NCI-H345 (cell line): ENCODE data around the gene DNAH1.

Source experiments
- DNase-seq: peaks from one replicate; lab custom pipeline; 2025; lab: John Stamatoyannopoulos, UW

The DNAH1 gene

DNA sequence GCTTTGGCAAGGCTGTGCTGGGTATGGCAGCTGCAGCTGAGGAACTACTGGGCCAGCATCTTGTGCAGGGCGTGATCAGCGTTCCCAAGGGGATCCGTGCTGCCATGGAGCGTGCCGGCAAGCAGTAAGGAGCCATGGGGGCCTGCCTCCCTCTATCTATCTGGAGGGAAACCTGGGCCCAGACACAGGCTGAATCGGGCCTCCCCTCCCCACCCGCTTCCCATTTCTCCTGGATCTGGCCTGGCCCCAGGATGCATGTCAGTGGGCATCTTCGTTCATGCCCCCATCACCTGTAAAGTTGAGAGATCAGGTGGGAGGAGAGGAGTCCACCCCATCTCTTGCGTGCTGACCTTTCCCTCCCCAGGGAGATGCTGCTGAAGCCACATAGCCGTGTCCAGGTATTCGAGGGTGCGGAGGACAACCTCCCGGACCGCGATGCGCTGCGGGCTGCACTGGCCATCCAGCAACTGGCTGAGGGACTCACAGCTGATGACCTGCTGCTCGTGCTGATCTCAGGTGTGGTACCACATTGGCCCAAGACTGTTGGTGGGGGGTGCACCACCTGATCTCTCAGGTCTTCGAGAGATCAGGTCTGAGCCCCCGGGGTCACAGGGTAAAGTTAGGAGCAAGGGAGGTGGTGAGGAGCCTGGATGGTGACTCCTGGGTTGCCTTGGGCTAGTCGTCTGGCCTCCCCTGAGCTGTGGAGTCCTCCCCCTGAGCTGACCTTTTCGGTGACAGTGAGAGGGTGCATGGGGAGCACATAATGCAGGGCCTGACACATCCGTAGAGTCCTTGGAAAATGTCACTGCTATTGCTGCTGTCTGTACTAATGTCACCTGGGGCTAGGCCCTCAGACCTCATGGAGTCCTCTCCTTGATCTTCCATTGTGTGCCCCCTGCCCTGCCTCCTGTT, 25.3 kb upstream of the DNAH1 start:
- no peak for DNase-seq

- peak; percentile 2 for DNase-seq
Measured at GRCh38 chr3:52291508-52292181, 24.5 kb upstream of the DNAH1 start.

- no peak for DNase-seq
Measured at GRCh38 chr3:52292247-52293065, 23.7 kb upstream of the DNAH1 start.

DNA sequence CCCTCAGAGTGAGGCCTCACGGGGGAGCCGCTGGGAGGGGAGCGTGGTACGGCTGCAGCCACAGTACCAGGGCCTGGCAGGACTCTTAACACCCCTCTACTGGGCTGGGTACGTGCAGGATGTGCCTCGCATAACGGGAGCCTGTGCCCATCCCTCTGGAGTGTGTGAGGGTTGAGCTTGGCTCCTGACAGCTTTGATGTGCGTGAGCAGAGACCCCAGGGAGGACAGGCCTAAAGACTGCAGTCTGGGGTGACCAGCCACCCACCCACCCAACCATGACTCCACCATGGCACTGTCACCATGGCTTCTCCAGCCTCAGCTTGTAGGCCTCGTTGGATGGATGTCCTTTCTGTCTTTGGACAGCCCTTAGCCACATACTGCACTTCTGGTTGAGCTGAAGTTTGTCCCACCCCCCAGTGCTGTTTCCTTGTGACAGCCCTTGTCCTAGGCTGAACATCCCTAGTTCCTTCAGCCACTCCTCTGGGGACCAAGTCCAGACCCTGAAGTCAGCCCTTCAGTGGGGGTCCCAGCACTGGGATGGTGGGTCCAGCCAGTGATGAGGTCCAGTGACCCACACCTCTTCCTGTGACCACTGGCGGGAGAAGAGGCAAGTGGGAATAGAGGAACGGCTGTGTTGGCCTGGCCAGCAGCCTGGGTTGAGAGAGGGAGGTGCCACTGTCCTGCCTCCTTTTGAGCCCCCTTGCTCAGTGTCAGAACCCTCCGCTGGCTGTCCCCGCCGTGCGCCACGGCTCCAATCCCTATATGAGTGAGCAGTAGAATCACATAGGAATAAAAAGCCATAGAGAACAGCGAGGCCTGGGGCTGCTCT, 22.4 kb upstream of the DNAH1 start:
- DNase-seq = no peak

DNA sequence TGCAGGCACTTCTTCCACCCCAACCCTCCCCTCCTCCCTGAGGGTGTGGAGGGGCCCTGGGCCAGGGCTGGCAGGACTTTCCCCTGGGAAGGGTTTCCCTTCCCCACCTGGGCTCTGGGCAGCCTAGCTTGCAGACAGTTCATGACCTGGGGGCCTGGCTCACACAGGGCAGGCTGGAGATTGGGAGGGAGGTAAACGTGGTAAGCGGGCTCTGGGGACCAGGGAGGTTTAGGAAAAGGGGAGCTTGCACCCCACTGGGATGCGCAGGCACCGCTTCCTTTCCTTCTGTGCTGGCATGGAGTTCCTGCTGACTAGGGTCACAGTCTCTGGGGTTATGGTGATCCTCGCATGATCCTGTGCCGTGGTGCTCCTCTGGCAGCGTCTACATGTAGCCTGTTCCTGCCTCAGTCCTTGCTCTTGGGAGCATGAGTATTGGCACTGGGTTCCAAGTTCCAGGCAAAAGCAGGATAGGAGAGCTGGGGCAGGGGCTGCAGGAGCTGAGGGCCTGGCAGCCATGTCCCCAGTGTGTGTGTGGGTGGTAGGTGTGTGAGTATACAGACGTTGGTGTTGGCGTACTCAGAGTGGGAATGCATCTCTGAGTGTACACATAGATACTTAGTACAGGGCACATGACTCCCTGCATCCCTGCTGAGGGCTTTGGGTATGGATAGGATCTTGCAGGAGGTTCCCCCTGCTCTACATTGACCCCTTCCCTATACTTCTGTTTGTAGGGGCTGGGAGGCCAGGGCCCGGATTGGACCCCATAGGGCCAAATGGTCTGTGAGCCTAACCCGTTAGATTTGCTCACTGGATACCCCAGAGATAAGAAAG, 21.6 kb upstream of the DNAH1 start:
- no peak for DNase-seq

DNA sequence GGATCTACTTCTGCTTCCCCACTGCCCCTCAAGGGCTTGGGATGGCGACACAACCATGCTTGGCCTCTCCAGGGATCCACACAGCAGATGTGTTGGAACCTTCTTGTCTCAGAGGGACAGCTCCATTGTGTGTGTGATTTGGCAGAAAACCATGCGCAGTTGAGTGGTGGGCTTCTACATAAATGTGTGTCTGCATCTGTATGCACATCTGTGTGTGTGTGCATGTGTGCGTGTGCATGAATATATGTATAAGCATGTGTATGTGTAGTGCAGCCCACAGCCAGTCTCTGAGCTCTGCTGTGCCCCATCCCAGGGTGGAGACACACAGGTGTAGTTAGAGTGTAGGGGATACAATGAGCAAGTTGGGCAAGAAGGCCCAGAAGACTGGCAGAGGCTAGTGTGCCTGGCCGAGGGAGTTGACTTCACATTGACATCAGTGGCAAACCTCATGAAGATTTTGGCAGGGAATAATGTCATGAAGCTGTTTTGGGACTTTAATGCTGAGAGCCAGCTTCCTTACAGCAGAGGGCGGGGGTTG, 20.4 kb upstream of the DNAH1 start:
- DNase-seq = no peak

GRCh38 chr3:52297242-52298148, 18.6 kb upstream of the DNAH1 start:
- DNase-seq = no peak

DNA sequence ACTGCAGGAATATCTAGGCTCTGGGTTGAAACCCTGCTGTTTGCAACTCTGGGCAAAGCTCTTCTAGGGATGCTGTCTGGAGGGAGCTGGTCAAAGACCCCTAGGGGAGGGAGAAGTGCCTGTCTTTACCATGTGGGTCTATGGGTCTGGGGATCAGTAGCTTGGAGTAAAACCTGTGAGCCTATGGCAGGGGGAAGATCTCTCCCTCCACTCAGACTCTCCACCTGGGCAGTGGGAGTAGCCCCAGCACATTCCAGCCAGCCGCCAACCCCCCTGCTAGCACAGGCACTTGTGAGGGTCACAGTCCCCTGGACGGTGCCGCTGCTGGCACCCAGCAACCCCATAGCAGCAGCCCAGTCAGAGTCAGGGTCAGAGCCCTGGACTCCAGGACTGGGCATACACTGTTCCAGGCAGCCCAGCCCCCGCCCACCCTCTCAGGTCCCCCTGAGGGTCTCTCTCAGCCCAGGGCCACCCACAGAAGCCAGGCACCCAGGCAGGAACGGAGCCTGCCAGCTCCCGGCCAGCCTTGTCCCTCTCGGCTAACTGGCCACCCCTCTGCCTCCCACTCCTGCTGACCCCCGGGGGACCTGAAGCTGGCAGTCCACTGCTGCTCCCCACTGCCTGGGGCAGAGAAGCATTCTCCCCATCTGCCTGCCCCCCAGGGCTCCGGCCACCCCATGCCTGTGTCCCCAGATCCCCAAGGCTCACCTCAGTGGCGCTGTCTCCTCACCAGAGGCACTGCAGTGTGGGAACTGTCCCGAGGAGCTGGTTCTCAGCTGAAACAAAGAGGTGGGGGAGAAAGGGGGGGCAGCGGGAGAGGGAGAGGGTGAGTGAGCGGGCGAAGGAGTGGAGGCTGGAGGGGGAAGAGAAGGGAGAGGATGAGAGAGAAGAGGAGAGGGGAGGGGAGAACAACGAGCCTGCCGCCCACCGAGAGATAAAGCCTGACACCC, 17.7 kb upstream of the DNAH1 start:
- no peak for DNase-seq

DNA sequence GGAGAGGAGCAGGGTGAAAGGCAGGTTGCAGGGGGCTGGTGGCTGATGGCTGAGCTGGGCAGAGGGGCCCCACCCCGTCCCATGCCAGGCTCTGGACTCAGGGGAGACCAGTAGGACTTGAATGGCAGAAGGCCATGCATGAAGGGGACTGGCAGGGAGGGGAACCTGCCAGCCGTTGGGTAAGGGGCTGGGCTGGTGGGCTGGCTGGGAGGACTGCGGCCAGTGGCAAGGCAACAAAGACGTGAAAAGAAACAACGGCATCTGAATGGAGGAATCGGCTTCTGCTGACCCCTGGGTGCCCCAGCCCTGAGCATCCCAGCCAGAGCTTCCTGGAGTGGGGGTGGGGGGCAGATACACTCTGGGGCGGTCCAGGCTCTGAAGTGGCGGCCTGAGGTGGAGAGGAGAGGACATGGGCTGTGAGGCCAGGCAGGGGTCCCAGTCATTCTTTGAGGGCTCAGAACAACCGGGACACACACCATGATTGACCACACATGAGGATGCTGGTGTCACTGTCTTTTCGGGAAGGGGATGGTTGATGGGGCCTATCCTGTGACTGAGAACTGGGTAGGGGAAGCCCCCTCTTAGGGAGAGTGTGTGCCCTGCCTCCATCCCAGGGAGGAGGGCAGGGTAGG, 16.8 kb upstream of the DNAH1 start:
- DNase-seq = no peak

DNA sequence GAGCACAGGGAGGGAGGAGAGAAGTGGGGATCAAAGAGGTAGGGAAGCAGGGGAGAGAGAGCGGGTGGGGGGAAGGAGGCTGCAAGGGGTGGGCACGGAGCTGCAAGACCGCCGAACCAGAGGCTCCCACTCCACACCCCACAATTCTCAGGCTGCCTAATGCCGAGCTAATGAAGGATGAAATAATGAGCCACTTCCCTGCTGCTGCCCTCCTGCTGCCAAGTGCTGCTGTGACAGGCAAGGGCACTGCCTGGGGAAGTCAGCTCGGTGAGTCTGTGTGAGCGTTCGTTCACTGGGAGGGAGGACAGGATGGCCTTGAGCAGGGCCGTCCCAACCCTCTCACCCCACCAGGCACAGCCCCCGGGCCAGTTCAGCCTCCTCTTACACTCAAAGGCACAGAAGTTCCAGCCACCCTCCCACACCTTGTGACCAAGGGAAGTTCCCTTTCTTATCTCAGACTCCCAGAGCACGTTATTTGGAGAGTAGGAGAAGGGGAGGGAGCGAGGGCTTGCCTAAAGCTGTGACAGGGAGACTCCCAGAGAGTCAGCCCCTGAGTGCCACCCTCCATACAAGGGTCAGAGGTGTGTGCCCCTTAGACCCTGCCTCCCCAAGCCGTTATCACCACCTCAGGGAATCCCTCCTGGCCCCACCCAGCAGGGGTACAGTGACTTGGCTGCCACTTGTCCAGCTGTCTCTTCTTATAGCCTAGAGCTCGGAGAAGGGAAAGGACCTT, 16.1 kb upstream of the DNAH1 start:
- DNase-seq = no peak

- DNase-seq = no peak
Measured at GRCh38 chr3:52302426-52303145, 13.5 kb upstream of the DNAH1 start.

DNA sequence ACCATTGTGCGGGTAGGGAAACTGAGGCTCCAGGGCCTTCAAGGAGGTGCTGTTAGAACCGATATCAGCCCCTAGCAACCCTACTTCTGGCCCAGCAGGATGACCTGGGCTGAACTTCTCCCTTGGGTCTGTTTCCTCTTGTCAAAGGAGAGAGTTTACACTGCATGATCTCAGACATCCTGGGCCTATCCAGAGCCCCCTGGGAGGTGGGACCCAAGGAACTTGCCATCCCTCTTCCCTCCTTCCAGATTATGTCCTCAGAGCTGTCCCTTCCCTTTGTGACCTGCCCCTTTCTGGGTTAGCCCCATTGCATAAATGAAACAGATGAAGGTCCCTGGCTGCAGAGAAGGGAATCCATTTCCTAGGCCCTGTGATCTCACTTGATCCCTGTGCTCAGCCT, 12.3 kb upstream of the DNAH1 start:
- DNase-seq = no peak

DNA sequence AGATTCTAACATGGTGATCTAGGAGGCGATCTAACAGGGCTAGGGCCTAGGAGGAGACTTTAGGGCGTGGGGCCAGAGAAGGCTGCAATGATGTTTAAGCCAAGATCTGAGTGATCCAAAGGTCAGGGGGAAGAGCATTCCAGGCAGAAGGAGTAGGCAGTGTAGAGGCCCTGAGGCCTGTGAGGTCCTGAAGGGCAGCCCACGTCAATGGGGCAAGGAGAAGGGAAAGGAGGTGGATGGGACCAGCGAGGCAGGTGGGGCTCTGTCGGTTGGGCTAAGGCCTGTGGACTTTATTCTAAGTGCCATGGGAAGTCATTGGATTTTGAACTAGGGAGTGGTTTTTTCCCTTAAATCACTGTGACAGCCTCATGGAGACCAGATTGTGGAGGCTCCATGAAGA, 10.2 kb upstream of the DNAH1 start:
- no peak for DNase-seq

- no peak for DNase-seq
Measured at GRCh38 chr3:52306978-52307377, 9.1 kb upstream of the DNAH1 start.

DNA sequence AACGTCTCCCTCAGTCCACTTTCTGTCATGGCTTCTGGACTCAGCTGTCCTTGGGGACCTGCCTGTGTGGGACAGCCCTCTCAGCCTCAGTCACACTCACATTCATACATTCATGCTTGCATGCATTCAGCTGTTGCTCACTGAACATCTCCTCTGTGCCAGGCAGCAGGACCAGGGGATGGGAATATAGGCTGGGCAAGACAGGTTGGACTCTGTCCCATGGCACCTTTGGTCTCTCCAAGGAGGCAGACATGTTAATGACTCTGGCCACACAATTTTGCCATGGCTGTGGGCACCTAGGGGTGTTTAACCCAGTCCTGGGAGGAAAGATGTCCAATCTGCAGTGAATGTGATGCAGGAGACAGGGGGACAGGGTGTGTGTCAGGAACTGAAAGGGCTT, 7.8 kb upstream of the DNAH1 start:
- no peak for DNase-seq

DNA sequence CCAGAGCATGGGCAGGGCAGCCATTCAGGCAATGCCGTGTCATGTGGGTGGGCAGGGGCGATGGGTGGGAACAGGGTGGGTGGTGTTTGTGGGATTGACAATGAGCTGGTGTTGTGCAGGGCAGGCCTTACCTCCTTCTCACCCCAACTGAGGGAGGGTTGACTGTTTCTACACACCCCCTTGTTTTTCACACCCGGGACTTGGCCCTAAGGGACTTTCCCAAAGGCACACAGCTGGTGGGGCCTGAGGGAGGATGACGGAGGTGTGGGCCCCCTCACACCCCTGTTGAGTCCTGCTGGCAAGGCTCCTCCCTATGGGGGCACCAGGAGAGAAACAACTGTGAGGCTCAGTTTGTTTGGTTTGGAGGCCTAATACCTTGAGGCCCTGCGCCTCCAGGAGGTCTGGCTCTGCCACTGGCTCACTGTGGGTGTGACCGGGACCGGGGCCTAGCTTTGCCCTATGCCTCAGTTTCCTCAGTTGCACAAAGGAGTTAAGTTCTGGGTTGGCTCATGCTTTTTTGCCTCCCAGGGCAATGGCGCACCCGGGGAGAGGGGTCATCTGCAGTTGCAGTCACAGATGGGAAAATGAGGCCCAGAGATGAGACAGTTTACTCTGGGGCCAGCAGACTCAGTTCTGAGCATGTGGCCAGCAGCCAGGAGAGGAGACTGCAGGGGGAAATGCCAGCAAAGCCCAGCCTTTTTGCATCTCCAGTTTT, 5.1 kb upstream of the DNAH1 start:
- DNase-seq = no peak
